ENCODE measurements around the gene UBQLNL. TPM values are rescaled to one million over a fixed set of nuclear protein-coding genes. Genes with fewer than 3 reads are reported as not detected.

The UBQLNL gene
- total RNA-seq, 2 experiments from 2014 or later: 0.19 TPM; not detected in 1

- H3K4me3 Mint-ChIP-seq: no peak overlapping the region
Observed at GRCh38 chr11:5527716-5528115, 11.2 kb upstream of the UBQLNL start.

GRCh38 chr11:5524756-5525155, 8.3 kb upstream of the UBQLNL start:
- H3K9me3 Mint-ChIP-seq: no peaks in the 10 kb centered on the region
- no peaks in the 10 kb centered on the region for H3K27me3 Mint-ChIP-seq
- H3K4me3 Mint-ChIP-seq: no peak overlapping the region
- H3K4me1 Mint-ChIP-seq: no peaks in the 10 kb centered on the region
- no peak overlapping the region for H3K27ac Mint-ChIP-seq
- no peaks in the 10 kb centered on the region for H3K36me3 Mint-ChIP-seq
- no peak for DNase-seq

More at GRCh38 chr11:5527716-5528115, 11.2 kb upstream of the UBQLNL start:
- H3K27me3 Mint-ChIP-seq: no peaks in the 10 kb centered on the region
- H3K4me1 Mint-ChIP-seq: no peaks in the 10 kb centered on the region
- H3K36me3 Mint-ChIP-seq: no peaks in the 10 kb centered on the region
- H3K9me3 Mint-ChIP-seq: no peaks in the 10 kb centered on the region
- DNase-seq: no peak
- H3K27ac Mint-ChIP-seq: no peak overlapping the region

- DNase-seq: no peak
- Mint-ChIP-seq H3K36me3 (no peaks in the 10 kb centered on the region), H3K4me1 (no peaks in the 10 kb centered on the region), H3K4me3 (no peak overlapping the region), H3K27ac (no peak overlapping the region), H3K9me3 (no peaks in the 10 kb centered on the region), H3K27me3 (no peaks in the 10 kb centered on the region)
Observed at GRCh38 chr11:5522308-5522707, 5.8 kb upstream of the UBQLNL start.

GRCh38 chr11:5521540-5521939, 5.0 kb upstream of the UBQLNL start:
- Mint-ChIP-seq H3K36me3 (no peaks in the 10 kb centered on the region), H3K9me3 (no peaks in the 10 kb centered on the region), H3K4me3 (no peak overlapping the region), H3K4me1 (no peaks in the 10 kb centered on the region), H3K27ac (no peak overlapping the region), H3K27me3 (no peaks in the 10 kb centered on the region)
- DNase-seq: no peak

GRCh38 chr11:5514841-5515240, 1.7 kb downstream of the UBQLNL start:
- Mint-ChIP-seq H3K27me3 (no peaks in the 10 kb centered on the region), H3K4me1 (no peaks in the 10 kb centered on the region), H3K36me3 (no peaks in the 10 kb centered on the region), H3K4me3 (no peak overlapping the region), H3K9me3 (no peaks in the 10 kb centered on the region), H3K27ac (no peak overlapping the region)
- DNase-seq: no peak

GRCh38 chr11:5509803-5510202, 6.7 kb downstream of the UBQLNL start, which contains the start of gene UBQLN3:
Gene UBQLN3, minus strand, starts transcription at chr11:5509957. Its CDS starts 399 bp downstream, at chr11:5509558.
- H3K27ac Mint-ChIP-seq: no peak within 1 kb of the TSS
- H3K4me3 Mint-ChIP-seq: no peak within 1 kb of the TSS
- H3K9me3 Mint-ChIP-seq: no peaks in the 10 kb centered on the region
- H3K36me3 Mint-ChIP-seq: no peaks in the 10 kb centered on the region
- no peak for DNase-seq
- H3K4me1 Mint-ChIP-seq: no peaks in the 10 kb centered on the region
- peaks cover 4% of the 10 kb centered on the region for H3K27me3 Mint-ChIP-seq

- DNase-seq: no peak
- Mint-ChIP-seq H3K27ac (no peak overlapping the region), H3K27me3 (peaks cover 4% of the 10 kb centered on the region)
Observed at GRCh38 chr11:5508605-5509004, 7.9 kb downstream of the UBQLNL start.

GRCh38 chr11:5507933-5508305, 8.6 kb downstream of the UBQLNL start:
- Mint-ChIP-seq H3K4me3 (no peak overlapping the region), H3K4me1 (no peaks in the 10 kb centered on the region), H3K9me3 (no peaks in the 10 kb centered on the region)

More at GRCh38 chr11:5508605-5509004, 7.9 kb downstream of the UBQLNL start:
- Mint-ChIP-seq H3K9me3 (no peaks in the 10 kb centered on the region), H3K36me3 (no peaks in the 10 kb centered on the region), H3K4me1 (no peaks in the 10 kb centered on the region), H3K4me3 (no peak overlapping the region)

GRCh38 chr11:5507177-5507932, 9.1 kb downstream of the UBQLNL start:
- Mint-ChIP-seq H3K4me3 (no peak overlapping the region), H3K27ac (no peak overlapping the region), H3K27me3 (peaks cover 4% of the 10 kb centered on the region), H3K36me3 (no peaks in the 10 kb centered on the region), H3K9me3 (no peaks in the 10 kb centered on the region), H3K4me1 (no peaks in the 10 kb centered on the region)
- no peak for DNase-seq

More at GRCh38 chr11:5507933-5508305, 8.6 kb downstream of the UBQLNL start:
- peaks cover 4% of the 10 kb centered on the region for H3K27me3 Mint-ChIP-seq
- no peak for DNase-seq
- H3K36me3 Mint-ChIP-seq: no peaks in the 10 kb centered on the region
- H3K27ac Mint-ChIP-seq: no peak overlapping the region

GRCh38 chr11:5505363-5506048, 11.0 kb downstream of the UBQLNL start:
- Mint-ChIP-seq H3K27me3 (peaks cover 4% of the 10 kb centered on the region), H3K27ac (no peak overlapping the region), H3K4me3 (no peak overlapping the region), H3K36me3 (no peaks in the 10 kb centered on the region), H3K9me3 (no peaks in the 10 kb centered on the region), H3K4me1 (no peaks in the 10 kb centered on the region)
- no peak for DNase-seq

- Mint-ChIP-seq H3K36me3 (no peaks in the 10 kb centered on the region), H3K27ac (no peak overlapping the region)
Observed at GRCh38 chr11:5504403-5504921, 12.0 kb downstream of the UBQLNL start.

GRCh38 chr11:5500393-5500801, 16.1 kb downstream of the UBQLNL start:
- Mint-ChIP-seq H3K4me1 (no peaks in the 10 kb centered on the region), H3K36me3 (no peaks in the 10 kb centered on the region), H3K27ac (no peak overlapping the region), H3K4me3 (no peak overlapping the region), H3K9me3 (no peaks in the 10 kb centered on the region), H3K27me3 (no peaks in the 10 kb centered on the region)
- no peak for DNase-seq

More at GRCh38 chr11:5504403-5504921, 12.0 kb downstream of the UBQLNL start:
- DNase-seq: no peak
- Mint-ChIP-seq H3K4me1 (no peaks in the 10 kb centered on the region), H3K9me3 (no peaks in the 10 kb centered on the region), H3K27me3 (peaks cover 4% of the 10 kb centered on the region), H3K4me3 (no peak overlapping the region)

GRCh38 chr11:5499671-5500070, 16.8 kb downstream of the UBQLNL start:
- Mint-ChIP-seq H3K27me3 (no peaks in the 10 kb centered on the region), H3K27ac (no peak overlapping the region), H3K9me3 (no peaks in the 10 kb centered on the region), H3K36me3 (no peaks in the 10 kb centered on the region), H3K4me3 (no peak overlapping the region), H3K4me1 (no peaks in the 10 kb centered on the region)
- no peak for DNase-seq

GRCh38 chr11:5489576-5490357, 26.7 kb downstream of the UBQLNL start:
- Mint-ChIP-seq H3K36me3 (no peaks in the 10 kb centered on the region), H3K27ac (no peak overlapping the region), H3K4me3 (no peak overlapping the region), H3K9me3 (no peaks in the 10 kb centered on the region), H3K4me1 (peaks cover 2% of the 10 kb centered on the region), H3K27me3 (peaks cover 5% of the 10 kb centered on the region)
- no peak for DNase-seq
